ENCODE measurements around the gene GRHL1. TPM values are rescaled to one million over a fixed set of nuclear protein-coding genes. Genes with fewer than 3 reads are reported as not detected.
"Not testable (repeated sequence)": the region's sequence is repeated elsewhere in the genome, so short reads cannot be mapped to it uniquely, and the experiment has no call there.

The GRHL1 gene
- total RNA-seq, 6 experiments from 2014 or later, result 0.46 to 0.76 (median 0.59) TPM

- DNase-seq, result no peak
- H3K27ac Mint-ChIP-seq, result no peak overlapping the region
- H3K27me3 Mint-ChIP-seq (ENCODE audit: insufficient read depth), result peaks cover 9% of the 10 kb centered on the region
- H3K9me3 Mint-ChIP-seq, result no peaks in the 10 kb centered on the region
- no peak overlapping the region for H3K4me3 Mint-ChIP-seq
- no peaks in the 10 kb centered on the region for H3K36me3 Mint-ChIP-seq (ENCODE audit: low read depth)
- peaks cover 24% of the 10 kb centered on the region for H3K4me1 Mint-ChIP-seq (ENCODE audit: low read depth)
- TF ChIP-seq CTCF (IDR thresholded peaks at IDR 0.05), result no peak
These were observed 55.9 kb downstream of the GRHL1 start for GRCh38 chr2:10007435-10007834.

- no peak for TF ChIP-seq CTCF (IDR thresholded peaks at IDR 0.05)
- no peak for DNase-seq
- H3K27ac Mint-ChIP-seq, result no peak overlapping the region
- no peaks in the 10 kb centered on the region for H3K9me3 Mint-ChIP-seq
- H3K36me3 Mint-ChIP-seq (ENCODE audit: low read depth), result no peaks in the 10 kb centered on the region
- peaks cover 9% of the 10 kb centered on the region for H3K27me3 Mint-ChIP-seq (ENCODE audit: insufficient read depth)
- H3K4me1 Mint-ChIP-seq (ENCODE audit: low read depth), result peaks cover 24% of the 10 kb centered on the region
- no peak overlapping the region for H3K4me3 Mint-ChIP-seq
These were observed 56.7 kb downstream of the GRHL1 start for GRCh38 chr2:10007921-10008808.

GRCh38 chr2:10008809-10009176, 57.3 kb downstream of the GRHL1 start:
- Mint-ChIP-seq H3K36me3 (ENCODE audit: low read depth) (no peaks in the 10 kb centered on the region), H3K4me3 (no peak overlapping the region), H3K9me3 (no peaks in the 10 kb centered on the region), H3K27ac (no peak overlapping the region), H3K4me1 (ENCODE audit: low read depth) (peaks cover 24% of the 10 kb centered on the region), H3K27me3 (ENCODE audit: insufficient read depth) (peaks cover 9% of the 10 kb centered on the region)
- no peak for DNase-seq
- TF ChIP-seq CTCF (IDR thresholded peaks at IDR 0.05), result no peak

DNA sequence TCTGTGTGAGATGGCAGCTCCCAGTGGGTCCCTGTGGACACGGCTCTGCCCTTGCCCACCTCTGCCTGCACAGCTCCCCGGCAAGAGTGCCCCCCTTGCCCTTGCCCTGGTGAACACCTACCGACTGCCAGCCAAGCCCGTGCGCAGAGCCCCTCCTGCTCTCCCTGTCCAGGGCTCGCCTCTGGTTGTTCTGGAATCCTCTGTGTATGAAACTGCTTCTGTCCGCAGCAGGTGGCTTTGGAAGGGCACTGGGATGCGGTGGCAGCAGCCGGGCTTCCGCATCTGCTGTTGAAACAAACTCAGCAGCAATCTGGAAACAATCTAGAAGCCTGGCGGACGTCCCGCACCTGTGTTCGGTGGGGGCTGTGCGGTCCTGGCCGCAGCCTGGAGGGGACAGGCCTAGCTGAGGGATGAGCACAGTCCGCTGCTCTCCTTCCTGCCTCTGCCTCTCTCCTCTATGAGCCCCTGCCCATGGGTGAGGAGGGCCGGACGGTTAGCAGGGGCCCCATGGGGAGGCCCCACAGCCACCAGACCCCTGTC, 57.8 kb downstream of the GRHL1 start:
- Mint-ChIP-seq H3K9me3 (no peaks in the 10 kb centered on the region), H3K4me3 (no peak overlapping the region), H3K36me3 (ENCODE audit: low read depth) (no peaks in the 10 kb centered on the region), H3K27me3 (ENCODE audit: insufficient read depth) (peaks cover 9% of the 10 kb centered on the region), H3K27ac (no peak overlapping the region), H3K4me1 (ENCODE audit: low read depth) (peaks cover 24% of the 10 kb centered on the region)
- DNase-seq, result no peak
- no peak for TF ChIP-seq CTCF (IDR thresholded peaks at IDR 0.05)

DNA sequence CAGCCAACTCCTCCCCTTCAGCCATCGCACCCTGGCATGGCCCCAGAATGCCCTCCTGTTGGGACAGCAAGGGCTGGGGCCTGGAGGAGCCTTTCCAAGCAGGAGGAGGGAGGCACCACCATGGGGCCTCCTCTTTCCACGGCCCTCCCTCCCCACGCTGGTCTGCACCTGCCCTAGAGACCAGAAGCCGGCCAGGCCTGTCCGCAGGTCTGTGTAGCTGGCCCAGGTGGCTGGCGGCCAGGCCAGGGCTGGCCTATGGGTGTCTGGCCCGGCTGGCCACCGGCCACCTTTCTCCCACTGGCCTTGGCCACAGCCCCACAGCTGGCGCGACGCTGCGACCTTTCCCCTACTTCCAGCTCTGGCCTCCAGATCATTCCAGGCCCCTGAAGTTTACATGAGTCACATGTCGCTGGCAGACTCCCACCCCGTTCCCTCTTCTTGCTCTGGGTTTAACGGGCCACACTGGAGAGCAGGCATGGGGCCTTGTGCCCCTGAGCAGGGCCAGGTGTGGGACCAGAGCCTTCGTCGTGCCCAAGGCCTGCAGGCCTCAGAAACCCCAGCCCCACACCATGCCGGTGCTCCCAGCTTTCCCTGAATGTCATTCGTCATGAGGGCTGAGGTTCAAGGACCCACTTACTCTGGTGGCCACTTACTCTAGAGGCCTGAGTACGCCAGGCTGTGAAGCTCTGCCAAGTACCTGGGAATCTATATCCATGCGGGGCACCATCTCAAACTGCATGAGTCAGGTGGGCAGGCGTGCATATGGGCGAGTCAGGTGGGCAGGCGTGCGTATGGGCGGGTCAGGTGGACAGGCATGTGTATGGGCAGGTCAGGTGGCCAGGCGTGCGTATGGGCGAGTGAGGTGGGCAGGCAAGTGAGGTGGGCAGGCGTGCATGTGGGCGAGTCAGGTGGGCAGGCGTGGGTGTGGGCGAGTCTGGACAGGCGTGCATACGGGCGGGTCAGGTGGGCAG, 58.6 kb downstream of the GRHL1 start:
- Mint-ChIP-seq H3K4me1 (ENCODE audit: low read depth) (peaks cover 24% of the 10 kb centered on the region), H3K36me3 (ENCODE audit: low read depth) (no peaks in the 10 kb centered on the region), H3K4me3 (no peak overlapping the region), H3K27ac (no peak overlapping the region), H3K27me3 (ENCODE audit: insufficient read depth) (peaks cover 9% of the 10 kb centered on the region), H3K9me3 (no peaks in the 10 kb centered on the region)
- TF ChIP-seq CTCF (IDR thresholded peaks at IDR 0.05), result no peak
- DNase-seq, result no peak

- H3K27me3 Mint-ChIP-seq (ENCODE audit: insufficient read depth); H3K36me3 Mint-ChIP-seq (ENCODE audit: low read depth); H3K4me3 Mint-ChIP-seq: not testable (repeated sequence)
These were observed 59.5 kb downstream of the GRHL1 start for GRCh38 chr2:10010861-10011605.

DNA sequence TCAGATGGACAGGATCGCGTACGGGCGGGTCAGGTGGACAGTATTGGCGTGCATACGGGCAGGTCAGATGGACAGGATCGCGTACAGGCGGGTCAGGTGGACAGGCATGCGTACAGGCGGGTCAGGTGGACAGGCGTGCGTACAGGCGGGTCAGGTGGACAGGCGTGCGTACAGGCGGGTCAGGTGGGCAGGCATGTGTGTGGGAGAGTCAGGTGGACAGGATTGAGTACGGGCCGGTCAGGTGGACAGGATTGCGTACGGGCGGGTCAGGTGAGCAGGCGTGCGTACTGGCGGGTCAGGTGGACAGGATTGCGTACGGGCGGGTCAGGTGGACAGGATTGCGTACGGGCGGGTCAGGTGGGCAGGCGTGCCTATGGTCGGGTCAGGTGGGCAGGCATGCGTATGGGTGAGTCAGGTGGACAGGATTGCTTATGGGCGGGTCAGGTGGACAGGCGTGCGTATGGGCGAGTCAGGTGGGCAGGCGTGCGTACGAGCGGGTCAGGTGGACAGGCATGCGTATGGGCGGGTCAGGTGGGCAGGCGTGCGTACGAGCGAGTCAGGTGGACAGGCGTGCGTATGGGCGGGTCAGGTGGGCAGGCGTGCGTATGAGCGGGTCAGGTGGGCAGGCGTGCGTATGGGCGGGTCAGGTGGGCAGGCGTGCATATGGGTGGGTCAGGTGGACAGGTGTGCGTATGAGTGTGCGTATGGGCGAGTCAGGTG, 60.3 kb downstream of the GRHL1 start:
- not testable (repeated sequence) for H3K4me3 Mint-ChIP-seq; H3K9me3 Mint-ChIP-seq; DNase-seq; H3K36me3 Mint-ChIP-seq (ENCODE audit: low read depth); H3K27me3 Mint-ChIP-seq (ENCODE audit: insufficient read depth); H3K27ac Mint-ChIP-seq
- peaks cover 22% of the 10 kb centered on the region for H3K4me1 Mint-ChIP-seq (ENCODE audit: low read depth)

More at GRCh38 chr2:10010861-10011605, 59.5 kb downstream of the GRHL1 start:
- H3K27ac Mint-ChIP-seq, DNase-seq, H3K9me3 Mint-ChIP-seq: not testable (repeated sequence)
- peaks cover 24% of the 10 kb centered on the region for H3K4me1 Mint-ChIP-seq (ENCODE audit: low read depth)

Data from HFFc6 (cell line).